Esophagus squamous epithelium (tissue), 4 donors: ENCODE results near the gene GSAP.

Experiments used
- POLR2A ChIP-seq, 4 donors: fragments of 450-650 bp; IDR thresholded peaks; one replicate each; pipeline ENCODE4 v1.6.1; 2017; ENCODE audit warnings: antibody characterized with exemption in 4 of 4, mild to moderate bottlenecking in 4 of 4, moderate library complexity in 3 of 4
- TF ChIP-seq, protein P1 (sequence below), 6 experiments: fragments of 450-650 bp in 4 of 6; fragments of 200-600 bp in 2 of 6; sonication (generic) in 2 of 6; IDR thresholded peaks; one replicate each; pipeline ENCODE4 v1.5.1; 2016 to 2019; ENCODE audit warnings: antibody characterized with exemption in 6 of 6, mild to moderate bottlenecking in 4 of 6, moderate library complexity in 4 of 6

DNA sequence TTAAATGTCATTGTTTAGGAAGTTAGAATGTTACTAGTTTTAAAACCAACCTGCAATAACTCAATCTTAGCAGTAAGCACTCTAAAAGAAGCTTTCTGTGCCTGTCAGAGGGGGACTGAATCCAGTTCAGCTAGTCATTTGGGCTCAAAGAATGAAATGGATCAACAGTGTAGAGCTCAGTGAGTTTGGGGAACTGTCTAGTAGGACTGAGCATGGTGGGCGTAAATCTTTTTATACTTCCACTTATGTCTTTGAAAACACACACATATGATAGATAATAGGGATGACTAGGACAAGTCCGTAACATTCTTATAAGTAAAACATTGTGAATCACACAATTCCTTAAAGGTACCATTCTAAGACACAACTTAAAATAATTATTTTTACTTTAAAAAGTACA lies 11.5 kb downstream of the GSAP start:
- TF ChIP-seq, protein P1, sequence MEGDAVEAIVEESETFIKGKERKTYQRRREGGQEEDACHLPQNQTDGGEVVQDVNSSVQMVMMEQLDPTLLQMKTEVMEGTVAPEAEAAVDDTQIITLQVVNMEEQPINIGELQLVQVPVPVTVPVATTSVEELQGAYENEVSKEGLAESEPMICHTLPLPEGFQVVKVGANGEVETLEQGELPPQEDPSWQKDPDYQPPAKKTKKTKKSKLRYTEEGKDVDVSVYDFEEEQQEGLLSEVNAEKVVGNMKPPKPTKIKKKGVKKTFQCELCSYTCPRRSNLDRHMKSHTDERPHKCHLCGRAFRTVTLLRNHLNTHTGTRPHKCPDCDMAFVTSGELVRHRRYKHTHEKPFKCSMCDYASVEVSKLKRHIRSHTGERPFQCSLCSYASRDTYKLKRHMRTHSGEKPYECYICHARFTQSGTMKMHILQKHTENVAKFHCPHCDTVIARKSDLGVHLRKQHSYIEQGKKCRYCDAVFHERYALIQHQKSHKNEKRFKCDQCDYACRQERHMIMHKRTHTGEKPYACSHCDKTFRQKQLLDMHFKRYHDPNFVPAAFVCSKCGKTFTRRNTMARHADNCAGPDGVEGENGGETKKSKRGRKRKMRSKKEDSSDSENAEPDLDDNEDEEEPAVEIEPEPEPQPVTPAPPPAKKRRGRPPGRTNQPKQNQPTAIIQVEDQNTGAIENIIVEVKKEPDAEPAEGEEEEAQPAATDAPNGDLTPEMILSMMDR (IDR thresholded peaks at IDR 0.05), result no peak
- no peak for TF ChIP-seq POLR2A (IDR thresholded peaks at IDR 0.05)
